Hepatocyte (in vitro differentiated cells): Measurements from ENCODE around the gene INHBE.

Source experiments
- CTCF ChIP-seq: fragments of 200-600 bp; sonication (generic); IDR thresholded peaks from 2 replicates; pipeline ENCODE4 v1.5.1; 2016; ENCODE audit warnings: antibody characterized with exemption, mild to moderate bottlenecking; ENCODE audit not compliant: poor library complexity
- EZH2 ChIP-seq: fragments of 200-600 bp; sonication (generic); IDR thresholded peaks from 2 replicates; pipeline ENCODE4 v1.6.1; 2016; ENCODE audit warnings: antibody characterized with exemption, mild to moderate bottlenecking, borderline replicate concordance
- EZH2phosphoT487 ChIP-seq: fragments of 200-600 bp; sonication (generic); IDR thresholded peaks from one replicate; pipeline ENCODE4 v1.6.1; 2018; ENCODE audit warnings: antibody characterized with exemption, mild to moderate bottlenecking, low read depth, moderate library complexity; ENCODE audit not compliant: unreplicated experiment, severe bottlenecking

- TF ChIP-seq CTCF (no peak), EZH2phosphoT487 (no peak), EZH2 (no peak)
These were observed 45.1 kb downstream of the INHBE start for GRCh38 chr12:57500213-57500612.
